Measurements from ENCODE around the gene EVPL. TPM values are rescaled to one million over a fixed set of nuclear protein-coding genes. Genes with fewer than 3 reads are reported as not detected.

EVPL gene
- total and polyA plus RNA-seq, 2 donors (not counting 3 experiments of a cell fraction or from before 2014, with no cell fraction given) = not detected

- no peak overlapping the region for H3K4me2 ChIP-seq (ENCODE audit: insufficient read depth, low read length)
- H3K27me3 ChIP-seq (ENCODE audit: control insufficient read depth in 2 of 2, insufficient read depth in 2 of 2, low read length in 2 of 2) = no peaks in the 10 kb centered on the region
- no TSS peak for BruUV-seq (replicated peaks)
- H4K20me1 ChIP-seq (replicated peaks; ENCODE audit: control insufficient read depth, extremely low read depth, insufficient read depth, low read length) = no peaks in the 10 kb centered on the region
- DNase-seq (ENCODE audit: low read depth, low spot score) (no peak), FAIRE-seq (no peak)
- CTCF ChIA-PET = no interaction called here
- peaks cover 3% of the 10 kb centered on the region for H3K4me1 ChIP-seq (ENCODE audit: control insufficient read depth, extremely low read depth, insufficient read depth, low read length)
- H3K27ac ChIP-seq (ENCODE audit: insufficient read depth, low read depth, low read length) = no peak overlapping the region
- H2AFZ ChIP-seq (ENCODE audit: low read depth, low read length) = no peak overlapping the region
- H3K9me3 ChIP-seq (replicated peaks; ENCODE audit: control insufficient read depth, insufficient read depth, low read length) = no peaks in the 10 kb centered on the region
- H3K9ac ChIP-seq (replicated peaks; ENCODE audit: extremely low read depth, insufficient read depth, low read length) = no peak overlapping the region
- no peaks in the 10 kb centered on the region for H3K9me1 ChIP-seq (replicated peaks; ENCODE audit: control insufficient read depth, extremely low read depth, insufficient read depth, low read length)
- H3K4me3 ChIP-seq (replicated peaks in 1 of 3; ENCODE audit: insufficient read depth in 1 of 3, low read depth in 1 of 3, low read length in 3 of 3) = no peak overlapping the region
- dilution Hi-C loops (cut with MboI; ENCODE audit: extremely low pct_ligation_motif_present, low sequenced_read_pairs) (no loop called here), intact Hi-C loops (cut with micrococcal nuclease) (no loop called here)
- H3K36me3 ChIP-seq (ENCODE audit: control insufficient read depth in 2 of 2, extremely low read depth in 1 of 2, insufficient read depth in 2 of 2, low read length in 2 of 2) = peaks cover 0 to 3% of the 10 kb centered on the region in 2 experiments
- no peaks in the 10 kb centered on the region for H3K79me2 ChIP-seq (ENCODE audit: control insufficient read depth, insufficient read depth, low read length)
- TF ChIP-seq FOS (IDR thresholded peaks at IDR 0.05; ENCODE audit: borderline replicate concordance, insufficient read depth, low read length) (no peak), CTCF (IDR thresholded peaks at IDR 0.05; ENCODE audit: extremely low read depth in 1 of 2, insufficient read depth in 1 of 2, low read depth in 1 of 2, low read length in 2 of 2) (no peak), GATA2 (IDR thresholded peaks at IDR 0.05; ENCODE audit: insufficient read depth, insufficient read length, low read depth, low read length) (no peak), POLR2A (IDR thresholded peaks at IDR 0.05; ENCODE audit: low read depth, low read length) (no peak), MAX (IDR thresholded peaks at IDR 0.05; ENCODE audit: insufficient read depth, insufficient read length) (no peak), POLR2AphosphoS5 (IDR thresholded peaks at IDR 0.05; ENCODE audit: insufficient read depth, low read depth, low read length) (no peak), JUN (IDR thresholded peaks at IDR 0.05; ENCODE audit: borderline replicate concordance, insufficient read depth, insufficient read length, low read depth) (no peak), EZH2 (IDR thresholded peaks at IDR 0.05; ENCODE audit: borderline replicate concordance, low read depth, low read length, severe bottlenecking) (no peak), MYC (IDR thresholded peaks at IDR 0.05; ENCODE audit: low read depth, low read length) (no peak)
- POLR2A ChIA-PET = no interaction called here
These were observed 32.2 kb downstream of the EVPL start for GRCh38 chr17:75994802-75995370.
